ENCODE measurements around the gene MFF.
"Not testable (repeated sequence)": the region's sequence is repeated elsewhere in the genome, so short reads cannot be mapped to it uniquely, and the experiment has no call there.

The MFF gene

GRCh38 chr2:227335713-227336112, 10.7 kb downstream of the MFF start:
- DNase-seq (ENCODE audit: low read depth in 2 of 2), result no peak

- DNase-seq (ENCODE audit: low read depth in 2 of 2), result no peak
Measured at GRCh38 chr2:227337442-227337841, 12.4 kb downstream of the MFF start.

GRCh38 chr2:227339098-227339599, 14.1 kb downstream of the MFF start:
- no peak for DNase-seq (ENCODE audit: low read depth in 2 of 2)

GRCh38 chr2:227340106-227340505, 15.1 kb downstream of the MFF start:
- DNase-seq (ENCODE audit: low read depth in 2 of 2), result no peak

GRCh38 chr2:227341553-227341952, 16.5 kb downstream of the MFF start:
- DNase-seq (ENCODE audit: low read depth in 2 of 2), result no peak

GRCh38 chr2:227344231-227344630, 19.2 kb downstream of the MFF start:
- DNase-seq (ENCODE audit: low read depth in 2 of 2), result no peak

- no peak for DNase-seq (ENCODE audit: low read depth in 2 of 2)
Measured at GRCh38 chr2:227347117-227347516, 22.1 kb downstream of the MFF start.

GRCh38 chr2:227348324-227348723, 23.3 kb downstream of the MFF start:
- no peak for DNase-seq (ENCODE audit: low read depth in 2 of 2)

GRCh38 chr2:227349989-227350612, 25.1 kb downstream of the MFF start:
- DNase-seq (ENCODE audit: low read depth in 2 of 2), result no peak

GRCh38 chr2:227351639-227352038, 26.6 kb downstream of the MFF start:
- DNase-seq (ENCODE audit: low read depth in 2 of 2), result no peak

- no peak for DNase-seq (ENCODE audit: low read depth in 2 of 2)
Measured at GRCh38 chr2:227360351-227360750, 35.3 kb downstream of the MFF start.

- DNase-seq (ENCODE audit: low read depth in 2 of 2), result peak in 1 of 2 donors; percentile 20
Measured at GRCh38 chr2:227363756-227364155, 38.7 kb downstream of the MFF start.

- DNase-seq (ENCODE audit: low read depth in 2 of 2), result not testable (repeated sequence)
Measured at GRCh38 chr2:227364585-227365263, 39.7 kb downstream of the MFF start.

GRCh38 chr2:227365833-227366232, 40.8 kb downstream of the MFF start:
- DNase-seq (ENCODE audit: low read depth in 2 of 2), result no peak

GRCh38 chr2:227366769-227367426, 41.8 kb downstream of the MFF start:
- DNase-seq (ENCODE audit: low read depth in 2 of 2), result no peak

- DNase-seq (ENCODE audit: low read depth in 2 of 2), result no peak
Measured at GRCh38 chr2:227367427-227367795, 42.4 kb downstream of the MFF start.

GRCh38 chr2:227368574-227368973, 43.5 kb downstream of the MFF start:
- DNase-seq (ENCODE audit: low read depth in 2 of 2), result no peak

- DNase-seq (ENCODE audit: low read depth in 2 of 2), result no peak
Measured at GRCh38 chr2:227370092-227370491, 45.0 kb downstream of the MFF start.

- DNase-seq (ENCODE audit: low read depth in 2 of 2), result no peak
Measured at GRCh38 chr2:227370791-227371312, 45.8 kb downstream of the MFF start.

- no peak for DNase-seq (ENCODE audit: low read depth in 2 of 2)
Measured at GRCh38 chr2:227373389-227373788, 48.3 kb downstream of the MFF start.

- DNase-seq (ENCODE audit: low read depth in 2 of 2), result peak in 1 of 2 donors; percentile 20
Measured at GRCh38 chr2:227374158-227374557, 49.1 kb downstream of the MFF start.

GRCh38 chr2:227376656-227377396, 51.8 kb downstream of the MFF start:
- no peak for DNase-seq (ENCODE audit: low read depth in 2 of 2)

Measured in activated CD4-positive, alpha-beta T cell treated with anti-CD3 and anti-CD28 coated beads for 24 hours (primary cell).